Hepatocyte (in vitro differentiated cells): ENCODE data around the gene ODF4. TPM values are rescaled to one million over a fixed set of nuclear protein-coding genes. Genes with fewer than 3 reads are reported as not detected.
"Not testable (repeated sequence)": the region's sequence is repeated elsewhere in the genome, so short reads cannot be mapped to it uniquely, and the experiment has no call there.

Source experiments
- DNase-seq: peaks from one replicate; pipeline ENCODE4 v3.0.0-alpha.2; 2016; ENCODE audit warnings: low spot score
- H2AFZ ChIP-seq: fragments of 200-600 bp; sonication (generic); 2 replicates; pipeline ENCODE4 v1.6.0; 2016; ENCODE audit warnings: antibody characterized with exemption, mild to moderate bottlenecking
- H3K27ac ChIP-seq: fragments of 200-600 bp; sonication (generic); 2 replicates; pipeline ENCODE4 v1.5.1; 2016; ENCODE audit warnings: mild to moderate bottlenecking
- H3K27me3 ChIP-seq: fragments of 200-600 bp; sonication (generic); 2 replicates; pipeline ENCODE4 v1.6.1; 2016
- H3K36me3 ChIP-seq: fragments of 200-600 bp; sonication (generic); replicated peaks from 2 replicates; pipeline ENCODE4 v1.5.1; 2016; ENCODE audit warnings: low read depth; ENCODE audit not compliant: insufficient read depth
- H3K4me1 ChIP-seq: fragments of 200-600 bp; sonication (generic); 2 replicates; pipeline ENCODE4 v1.5.1; 2016; ENCODE audit warnings: mild to moderate bottlenecking, moderate library complexity; ENCODE audit not compliant: insufficient read depth
- H3K4me2 ChIP-seq: fragments of 200-600 bp; sonication (generic); 2 replicates; pipeline ENCODE4 v1.6.0; 2016
- H3K4me3 ChIP-seq: fragments of 200-600 bp; sonication (generic); 2 replicates; pipeline ENCODE4 v1.5.1; 2016; ENCODE audit warnings: mild to moderate bottlenecking
- H3K79me2 ChIP-seq: fragments of 200-600 bp; sonication (generic); 2 replicates; pipeline ENCODE4 v1.6.0; 2017; ENCODE audit warnings: mild to moderate bottlenecking
- H3K9me2 ChIP-seq: fragments of 200-600 bp; sonication (generic); replicated peaks from 2 replicates; pipeline ENCODE4 v1.6.0; 2017; ENCODE audit warnings: mild to moderate bottlenecking; ENCODE audit not compliant: insufficient read depth
- H3K9me3 ChIP-seq: fragments of 200-600 bp; sonication (generic); 2 replicates; pipeline ENCODE4 v1.5.1; 2016; ENCODE audit warnings: low read depth, mild to moderate bottlenecking
- H4K20me1 ChIP-seq: fragments of 200-600 bp; sonication (generic); 2 replicates; pipeline ENCODE4 v1.6.0; 2016; ENCODE audit warnings: mild to moderate bottlenecking; ENCODE audit not compliant: insufficient read depth, poor library complexity, severe bottlenecking
- EZH2 ChIP-seq: fragments of 200-600 bp; sonication (generic); IDR thresholded peaks from 2 replicates; pipeline ENCODE4 v1.6.1; 2016; ENCODE audit warnings: antibody characterized with exemption, mild to moderate bottlenecking, borderline replicate concordance
- EZH2phosphoT487 ChIP-seq: fragments of 200-600 bp; sonication (generic); IDR thresholded peaks from one replicate; pipeline ENCODE4 v1.6.1; 2018; ENCODE audit warnings: antibody characterized with exemption, mild to moderate bottlenecking, low read depth, moderate library complexity; ENCODE audit not compliant: unreplicated experiment, severe bottlenecking
- WGBS: methylation state at CpG from one replicate; pipeline ENCODE4 v1.1.6; 2016; ENCODE audit warnings: low lambda C conversion rate; ENCODE audit errors: missing lambda C conversion rate; 5-methylcytosine and 5-hydroxymethylcytosine counted together
- polyA plus RNA-seq: library from polyadenylated mRNA; unstranded; fragments of >200 nt; fragmentation: Nextera tagmentation; extraction: Ambion mirVana; gene quantifications from 2 replicates; pipeline ENCODE4 v1.2.1, GENCODE V29; 2016
- total RNA-seq: library from RNA; depleted of rRNA; stranded (reverse); fragments of >200 nt; gene quantifications from 2 replicates; pipeline ENCODE4 v1.2.3, GENCODE V29; 2014
- TF ChIP-seq, protein P1 (sequence below): fragments of 200-600 bp; sonication (generic); IDR thresholded peaks from 2 replicates; pipeline ENCODE4 v1.5.1; 2016; ENCODE audit warnings: antibody characterized with exemption, mild to moderate bottlenecking; ENCODE audit not compliant: poor library complexity

The ODF4 gene
- total and polyA plus RNA-seq, 2 experiments from 2014 or later = not detected

DNA sequence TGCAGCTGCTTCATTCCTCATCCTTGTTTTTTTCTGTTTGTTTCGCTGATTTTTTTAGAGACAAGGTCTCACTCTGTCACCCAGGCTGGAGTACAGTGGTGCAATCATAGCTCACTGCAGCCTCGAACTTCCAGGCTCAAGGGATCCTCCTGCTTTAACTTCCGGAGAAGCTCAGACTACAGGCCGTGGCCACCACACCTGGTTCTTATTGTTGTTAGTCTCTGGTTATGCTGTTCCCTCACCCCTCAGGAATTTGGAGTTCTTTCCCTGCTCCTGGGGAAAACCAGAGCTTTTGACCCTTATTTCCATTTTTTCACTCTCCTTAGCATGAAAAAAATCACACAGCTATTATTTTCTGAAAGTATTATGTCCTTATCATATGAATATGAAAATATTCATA, 1.8 kb downstream of the ODF4 start:
- Histone ChIP-seq H3K27ac (no peak overlapping the region), H3K4me2 (no peak overlapping the region), H4K20me1 (no peaks in the 10 kb centered on the region), H3K9me3 (no peaks in the 10 kb centered on the region), H2AFZ (no peak overlapping the region), H3K4me3 (no peak overlapping the region), H3K4me1 (no peaks in the 10 kb centered on the region), H3K79me2 (no peaks in the 10 kb centered on the region), H3K9me2 (no peaks in the 10 kb centered on the region), H3K36me3 (no peaks in the 10 kb centered on the region), H3K27me3 (no peaks in the 10 kb centered on the region)
- WGBS = 49% methylated on average over 4 of the region's 4 CpGs
- DNase-seq = no peak
- no peak for TF ChIP-seq EZH2phosphoT487
- TF ChIP-seq EZH2 = no peak
- TF ChIP-seq, protein P1, sequence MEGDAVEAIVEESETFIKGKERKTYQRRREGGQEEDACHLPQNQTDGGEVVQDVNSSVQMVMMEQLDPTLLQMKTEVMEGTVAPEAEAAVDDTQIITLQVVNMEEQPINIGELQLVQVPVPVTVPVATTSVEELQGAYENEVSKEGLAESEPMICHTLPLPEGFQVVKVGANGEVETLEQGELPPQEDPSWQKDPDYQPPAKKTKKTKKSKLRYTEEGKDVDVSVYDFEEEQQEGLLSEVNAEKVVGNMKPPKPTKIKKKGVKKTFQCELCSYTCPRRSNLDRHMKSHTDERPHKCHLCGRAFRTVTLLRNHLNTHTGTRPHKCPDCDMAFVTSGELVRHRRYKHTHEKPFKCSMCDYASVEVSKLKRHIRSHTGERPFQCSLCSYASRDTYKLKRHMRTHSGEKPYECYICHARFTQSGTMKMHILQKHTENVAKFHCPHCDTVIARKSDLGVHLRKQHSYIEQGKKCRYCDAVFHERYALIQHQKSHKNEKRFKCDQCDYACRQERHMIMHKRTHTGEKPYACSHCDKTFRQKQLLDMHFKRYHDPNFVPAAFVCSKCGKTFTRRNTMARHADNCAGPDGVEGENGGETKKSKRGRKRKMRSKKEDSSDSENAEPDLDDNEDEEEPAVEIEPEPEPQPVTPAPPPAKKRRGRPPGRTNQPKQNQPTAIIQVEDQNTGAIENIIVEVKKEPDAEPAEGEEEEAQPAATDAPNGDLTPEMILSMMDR = no peak

- Histone ChIP-seq H3K4me2 (no peak overlapping the region), H4K20me1 (no peaks in the 10 kb centered on the region), H3K27ac (no peak overlapping the region), H3K27me3 (no peaks in the 10 kb centered on the region), H3K4me1 (no peaks in the 10 kb centered on the region), H2AFZ (no peak overlapping the region), H3K36me3 (no peaks in the 10 kb centered on the region), H3K79me2 (no peaks in the 10 kb centered on the region), H3K9me3 (no peaks in the 10 kb centered on the region), H3K9me2 (no peaks in the 10 kb centered on the region), H3K4me3 (no peak overlapping the region)
- 74% methylated on average over 6 of the region's 6 CpGs for WGBS
- TF ChIP-seq EZH2phosphoT487 (no peak), EZH2 (no peak)
- TF ChIP-seq, protein P1 = no peak
- no peak for DNase-seq
Measured at GRCh38 chr17:8345052-8345690, 5.5 kb downstream of the ODF4 start.

GRCh38 chr17:8345951-8346665, 6.5 kb downstream of the ODF4 start:
- no peaks in the 10 kb centered on the region for H3K4me1 ChIP-seq
- 65% methylated on average over 5 of the region's 5 CpGs for WGBS
- DNase-seq = no peak
- no peaks in the 10 kb centered on the region for H3K79me2 ChIP-seq
- H3K4me3 ChIP-seq = no peak overlapping the region
- no peaks in the 10 kb centered on the region for H3K27me3 ChIP-seq
- TF ChIP-seq EZH2phosphoT487 (no peak), EZH2 (no peak)
- TF ChIP-seq, protein P1 = no peak
- no peaks in the 10 kb centered on the region for H3K9me3 ChIP-seq
- H2AFZ ChIP-seq = no peak overlapping the region
- no peaks in the 10 kb centered on the region for H3K9me2 ChIP-seq
- no peak overlapping the region for H3K27ac ChIP-seq
- no peak overlapping the region for H3K4me2 ChIP-seq
- H3K36me3 ChIP-seq = no peaks in the 10 kb centered on the region
- H4K20me1 ChIP-seq = no peaks in the 10 kb centered on the region

- H3K4me2 ChIP-seq, H3K79me2 ChIP-seq, H3K4me3 ChIP-seq, H3K36me3 ChIP-seq, DNase-seq, H3K9me2 ChIP-seq, H3K27me3 ChIP-seq, H4K20me1 ChIP-seq, H3K27ac ChIP-seq, H3K9me3 ChIP-seq, H3K4me1 ChIP-seq, H2AFZ ChIP-seq: not testable (repeated sequence)
- WGBS = 88% methylated on average over 11 of the region's 25 CpGs
Measured at GRCh38 chr17:8347001-8347400, 7.4 kb downstream of the ODF4 start.
